Activated CD4-positive, alpha-beta memory T cell treated with anti-CD3 and anti-CD28 coated beads, Interleukin-2, amount 10 ng/mL, durations not matched to agents 7 days and 5 days (primary cell): Measurements from ENCODE around the gene MMP21. TPM values are rescaled to one million over a fixed set of nuclear protein-coding genes. Genes with fewer than 3 reads are reported as not detected.

Experiments used
- CTCF ChIA-PET: fragments of 350-600 bp; sonication (Branson Sonifier 250); formaldehyde crosslinking; loops from one replicate; lab custom pipeline; 2021; ENCODE audit warnings: antibody characterized with exemption, inconsistent platforms; lab: Charles Lee
- POLR2A ChIA-PET: fragments of 350-600 bp; sonication (Branson Sonifier 250); formaldehyde crosslinking; loops from one replicate; lab custom pipeline; 2021; ENCODE audit warnings: antibody characterized with exemption; lab: Charles Lee
- DNase-seq: peaks from one replicate; pipeline ENCODE4 v3.0.0-alpha.2; 2020
- H3K27ac Mint-ChIP-seq: one replicate; pipeline ENCODE4 v1.8.0; 2021; ENCODE audit warnings: mild to moderate bottlenecking, mixed read lengths
- H3K27me3 Mint-ChIP-seq: one replicate; pipeline ENCODE4 v1.8.0; 2021; ENCODE audit warnings: mixed read lengths
- H3K36me3 Mint-ChIP-seq: one replicate; pipeline ENCODE4 v1.8.0; 2021; ENCODE audit warnings: low read depth, mixed read lengths
- H3K4me1 Mint-ChIP-seq: one replicate; pipeline ENCODE4 v1.8.0; 2021; ENCODE audit warnings: mixed read lengths
- H3K4me3 Mint-ChIP-seq: one replicate; pipeline ENCODE4 v1.8.0; 2021; ENCODE audit warnings: mild to moderate bottlenecking, mixed read lengths
- H3K9me3 Mint-ChIP-seq: one replicate; pipeline ENCODE4 v1.8.0; 2021; ENCODE audit warnings: mixed read lengths
- total RNA-seq, 2 experiments: library from RNA; stranded (reverse); gene quantifications; one replicate each; pipeline ENCODE4 v1.2.3, GENCODE V29; 2021

MMP21 gene
- total RNA-seq, 2 experiments from 2014 or later = not detected

- Mint-ChIP-seq H3K27ac (no peak overlapping the region), H3K4me3 (no peak overlapping the region), H3K4me1 (no peaks in the 10 kb centered on the region), H3K9me3 (no peaks in the 10 kb centered on the region), H3K36me3 (no peaks in the 10 kb centered on the region), H3K27me3 (no peaks in the 10 kb centered on the region)
- DNase-seq = no peak
- POLR2A ChIA-PET = no interaction called here
- CTCF ChIA-PET = no interaction called here
These were observed 26.5 kb upstream of the MMP21 start for GRCh38 chr10:125802131-125802530.

- ChIA-PET POLR2A (no interaction called here), CTCF (no interaction called here)
- no peak for DNase-seq
- no peaks in the 10 kb centered on the region for H3K9me3 Mint-ChIP-seq
- no peaks in the 10 kb centered on the region for H3K27me3 Mint-ChIP-seq
- H3K36me3 Mint-ChIP-seq = no peaks in the 10 kb centered on the region
- H3K4me3 Mint-ChIP-seq = no peak overlapping the region
- no peak overlapping the region for H3K27ac Mint-ChIP-seq
- no peaks in the 10 kb centered on the region for H3K4me1 Mint-ChIP-seq
These were observed 26.0 kb upstream of the MMP21 start for GRCh38 chr10:125801574-125801973.

- Mint-ChIP-seq H3K4me1 (no peaks in the 10 kb centered on the region), H3K9me3 (no peaks in the 10 kb centered on the region), H3K27me3 (no peaks in the 10 kb centered on the region), H3K4me3 (no peak overlapping the region), H3K36me3 (no peaks in the 10 kb centered on the region), H3K27ac (no peak overlapping the region)
- POLR2A ChIA-PET = no interaction called here
- CTCF ChIA-PET = no interaction called here
- DNase-seq = no peak
These were observed 24.0 kb upstream of the MMP21 start for GRCh38 chr10:125799451-125800182.

- ChIA-PET CTCF (no interaction called here), POLR2A (no interaction called here)
- H3K4me1 Mint-ChIP-seq = no peaks in the 10 kb centered on the region
- H3K27me3 Mint-ChIP-seq = no peaks in the 10 kb centered on the region
- no peak overlapping the region for H3K4me3 Mint-ChIP-seq
- no peak overlapping the region for H3K27ac Mint-ChIP-seq
- peaks cover 8% of the 10 kb centered on the region for H3K36me3 Mint-ChIP-seq
- DNase-seq = no peak
- H3K9me3 Mint-ChIP-seq = no peaks in the 10 kb centered on the region
These were observed 22.5 kb upstream of the MMP21 start for GRCh38 chr10:125797994-125798662.

GRCh38 chr10:125797424-125797823 is 21.8 kb upstream of the MMP21 start:
- Mint-ChIP-seq H3K4me1 (no peaks in the 10 kb centered on the region), H3K27me3 (no peaks in the 10 kb centered on the region), H3K27ac (no peak overlapping the region), H3K9me3 (no peaks in the 10 kb centered on the region), H3K4me3 (no peak overlapping the region), H3K36me3 (peaks cover 8% of the 10 kb centered on the region)
- ChIA-PET CTCF (interaction anchor here (1.2 kb wide), 1 partner anchor 31 kb away, joined by 3 read pairs; no protein-coding TSS in a partner anchor), POLR2A (no interaction called here)
- no peak for DNase-seq

- ChIA-PET POLR2A (no interaction called here), CTCF (no interaction called here)
These were observed 20.1 kb upstream of the MMP21 start for GRCh38 chr10:125795637-125796190.

GRCh38 chr10:125795128-125795527 is 19.5 kb upstream of the MMP21 start:
- ChIA-PET POLR2A (no interaction called here), CTCF (no interaction called here)

More at GRCh38 chr10:125795637-125796190, 20.1 kb upstream of the MMP21 start:
- Mint-ChIP-seq H3K4me3 (no peak overlapping the region), H3K27ac (no peak overlapping the region), H3K4me1 (no peaks in the 10 kb centered on the region), H3K27me3 (no peaks in the 10 kb centered on the region), H3K9me3 (no peaks in the 10 kb centered on the region), H3K36me3 (peaks cover 15% of the 10 kb centered on the region)
- no peak for DNase-seq

GRCh38 chr10:125792342-125793300 is 17.0 kb upstream of the MMP21 start:
- peaks cover 21% of the 10 kb centered on the region for H3K4me1 Mint-ChIP-seq
- DNase-seq = no peak
- H3K27ac Mint-ChIP-seq = no peak overlapping the region
- H3K9me3 Mint-ChIP-seq = no peaks in the 10 kb centered on the region
- H3K4me3 Mint-ChIP-seq = no peak overlapping the region
- CTCF ChIA-PET = no interaction called here
- POLR2A ChIA-PET = no interaction called here
- peaks cover 22% of the 10 kb centered on the region for H3K36me3 Mint-ChIP-seq
- H3K27me3 Mint-ChIP-seq = no peaks in the 10 kb centered on the region

More at GRCh38 chr10:125795128-125795527, 19.5 kb upstream of the MMP21 start:
- H3K4me1 Mint-ChIP-seq = peaks cover under 1% of the 10 kb centered on the region
- peaks cover 16% of the 10 kb centered on the region for H3K36me3 Mint-ChIP-seq
- no peaks in the 10 kb centered on the region for H3K9me3 Mint-ChIP-seq
- H3K27me3 Mint-ChIP-seq = no peaks in the 10 kb centered on the region
- no peak overlapping the region for H3K27ac Mint-ChIP-seq
- no peak overlapping the region for H3K4me3 Mint-ChIP-seq
- no peak for DNase-seq

- Mint-ChIP-seq H3K36me3 (peaks cover 15% of the 10 kb centered on the region), H3K4me1 (peaks cover 27% of the 10 kb centered on the region), H3K4me3 (no peak overlapping the region), H3K9me3 (no peaks in the 10 kb centered on the region), H3K27ac (peak overlapping the region; percentile 50), H3K27me3 (no peaks in the 10 kb centered on the region)
- peak; percentile 22 for DNase-seq
- ChIA-PET POLR2A (interaction anchor here (1.0 to 1.5 kb wide), 2 partner anchors 35 to 69 kb away, joined by 3 to 5 read pairs; partner anchors contain the start of genes BCCIP and EDRF1), CTCF (no interaction called here)
These were observed 12.8 kb upstream of the MMP21 start for GRCh38 chr10:125788156-125789034.

- Mint-ChIP-seq H3K4me1 (peaks cover 27% of the 10 kb centered on the region), H3K4me3 (no peak overlapping the region), H3K27ac (no peak overlapping the region), H3K9me3 (no peaks in the 10 kb centered on the region), H3K36me3 (peaks cover 8% of the 10 kb centered on the region), H3K27me3 (no peaks in the 10 kb centered on the region)
- no peak for DNase-seq
- CTCF ChIA-PET = interaction anchor here (0.7 kb wide), 1 partner anchor 196 kb away, joined by 3 read pairs; no protein-coding TSS in a partner anchor
- POLR2A ChIA-PET = no interaction called here
These were observed 10.2 kb upstream of the MMP21 start for GRCh38 chr10:125785791-125786190.

GRCh38 chr10:125783957-125784356 is 8.3 kb upstream of the MMP21 start:
- H3K27me3 Mint-ChIP-seq = no peaks in the 10 kb centered on the region
- peaks cover 18% of the 10 kb centered on the region for H3K4me1 Mint-ChIP-seq
- DNase-seq = no peak
- H3K36me3 Mint-ChIP-seq = peaks cover 3% of the 10 kb centered on the region
- H3K27ac Mint-ChIP-seq = no peak overlapping the region
- no peak overlapping the region for H3K4me3 Mint-ChIP-seq
- no peaks in the 10 kb centered on the region for H3K9me3 Mint-ChIP-seq
- CTCF ChIA-PET = no interaction called here
- POLR2A ChIA-PET = no interaction called here

GRCh38 chr10:125783408-125783807 is 7.8 kb upstream of the MMP21 start:
- Mint-ChIP-seq H3K27ac (no peak overlapping the region), H3K4me1 (peaks cover 14% of the 10 kb centered on the region), H3K4me3 (no peak overlapping the region), H3K36me3 (peaks cover 3% of the 10 kb centered on the region), H3K27me3 (no peaks in the 10 kb centered on the region), H3K9me3 (no peaks in the 10 kb centered on the region)
- CTCF ChIA-PET = no interaction called here
- POLR2A ChIA-PET = no interaction called here
- DNase-seq = no peak
